NCI-H510A treated with DMSO at 0.1 percent for 48 hours (cell line): ENCODE results near the gene BLACAT1.
A peak's percentile ranks its signal among the peaks of the same experiment; 100 is the strongest.

ENCODE experiments used
- DNase-seq: peaks from one replicate; lab custom pipeline; 2025; lab: John Stamatoyannopoulos, UW

BLACAT1 gene

DNA sequence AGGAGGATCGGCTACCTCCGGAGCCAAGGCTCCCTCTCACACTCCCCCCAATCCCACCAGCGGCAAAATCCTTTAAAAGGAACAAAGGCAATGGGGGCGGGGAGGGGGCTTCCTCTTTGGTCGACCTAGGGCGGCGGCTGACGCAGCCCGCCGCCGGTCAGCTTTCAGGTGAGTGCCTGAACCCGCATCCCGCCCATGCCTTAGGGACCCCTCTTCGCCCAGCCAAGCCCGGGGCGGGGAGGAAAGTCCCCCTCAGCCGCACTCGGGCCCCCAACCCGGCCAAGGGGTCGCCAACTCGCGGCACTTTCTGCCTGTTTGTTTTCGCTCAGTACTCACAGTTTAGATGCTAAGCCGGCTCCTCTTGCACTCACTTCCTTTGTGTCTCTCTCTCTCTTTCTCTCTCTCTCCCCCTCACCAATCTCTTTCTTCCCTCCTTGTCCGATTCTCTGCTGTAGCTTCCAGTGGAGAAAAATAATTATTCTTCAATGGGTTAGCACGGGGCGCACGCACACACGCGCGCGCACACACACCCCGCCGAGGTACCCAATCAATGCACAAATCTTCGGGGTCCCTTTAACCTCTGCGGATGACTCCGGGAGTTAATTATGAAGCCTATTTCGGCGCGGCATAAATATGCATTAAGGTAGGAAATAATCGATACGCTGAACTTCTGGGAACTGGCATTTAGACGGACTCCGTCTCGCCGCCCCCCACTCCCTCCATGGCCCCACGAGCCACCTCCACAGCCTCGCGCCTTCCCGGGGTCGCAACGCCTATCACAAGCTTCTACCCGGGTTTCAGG, at the start of gene BLACAT1:
Gene BLACAT1, minus strand, starts transcription at position 465 of the 802 bp plus-strand sequence.
- DNase-seq, result peak; percentile 17

DNA sequence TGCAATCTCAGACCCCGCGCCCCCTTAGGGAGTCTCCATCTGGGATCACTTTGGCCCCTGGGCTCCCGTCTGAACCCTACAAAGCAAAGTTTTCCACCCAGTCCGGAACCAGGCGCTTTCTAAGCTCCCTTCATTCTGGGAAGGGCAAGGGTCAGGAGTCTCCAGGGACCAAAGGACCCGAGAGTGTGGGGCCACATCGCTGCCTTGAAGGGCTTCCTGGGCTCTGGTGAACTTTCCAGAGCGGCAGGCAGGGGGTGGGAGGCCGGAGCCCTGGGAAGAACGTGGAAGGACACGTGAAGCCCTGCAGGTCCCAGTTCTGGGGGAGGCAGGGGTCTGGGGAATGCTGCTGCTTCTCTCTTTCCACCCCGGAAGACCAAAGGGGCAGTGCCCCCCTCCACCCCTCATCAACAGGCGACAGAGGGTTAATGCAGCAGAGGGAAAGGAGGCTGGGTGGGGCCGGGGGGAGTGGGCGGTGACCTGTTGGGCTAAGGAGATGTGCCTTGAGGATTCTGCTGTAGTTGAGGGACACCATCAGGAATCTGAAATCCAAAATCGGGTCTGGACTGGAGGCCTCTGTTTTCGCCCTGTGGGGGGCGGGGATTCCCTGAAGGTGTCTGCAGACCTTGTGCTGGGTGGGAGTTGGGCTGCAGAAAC, 49.4 kb upstream of the BLACAT1 start:
- DNase-seq, result no peak

DNA sequence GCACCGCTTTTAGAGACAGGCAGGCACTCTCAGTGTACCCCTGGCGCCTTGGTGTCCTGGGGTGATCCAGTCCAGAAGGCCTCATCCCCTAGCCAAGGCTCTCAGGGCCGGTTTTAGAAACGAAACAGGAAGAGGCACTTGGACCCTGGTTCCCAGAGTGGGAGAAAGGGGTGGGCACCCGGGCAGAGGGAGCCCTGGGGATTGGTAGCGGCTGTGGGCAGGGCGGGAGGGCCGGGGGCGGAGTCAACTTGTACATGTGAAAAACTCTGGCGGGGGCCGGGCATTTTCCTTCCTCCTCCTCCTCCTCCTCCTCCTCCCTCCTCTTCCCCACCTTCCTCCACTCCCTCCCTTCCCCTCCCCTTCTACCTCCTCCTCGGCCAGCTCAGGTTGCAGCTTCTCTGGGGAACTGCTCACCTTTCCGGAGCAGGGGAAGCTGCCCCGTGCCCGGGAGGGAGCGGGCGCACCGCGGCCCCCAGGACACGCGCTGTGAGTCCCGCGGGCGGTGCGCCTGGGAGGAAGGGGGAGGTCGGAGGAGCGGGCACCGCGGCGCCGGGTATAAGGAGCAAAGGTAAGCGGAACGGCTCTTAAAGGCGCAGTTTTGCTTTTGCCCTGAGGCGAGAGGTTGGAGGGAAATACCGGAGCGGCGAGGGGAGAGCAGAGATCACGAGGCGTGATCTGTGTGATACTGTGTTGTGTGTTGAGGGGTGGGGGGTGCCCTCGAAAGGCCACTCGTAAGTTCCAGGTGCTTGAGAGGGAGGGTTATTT, 48.6 kb upstream of the BLACAT1 start, which contains the start of gene CDK18:
Gene CDK18, plus strand, starts transcription at position 359 of the 765 bp plus-strand sequence. CDS start 18,499 bp downstream, outside the sequence.
- peak; percentile 87 for DNase-seq

DNA sequence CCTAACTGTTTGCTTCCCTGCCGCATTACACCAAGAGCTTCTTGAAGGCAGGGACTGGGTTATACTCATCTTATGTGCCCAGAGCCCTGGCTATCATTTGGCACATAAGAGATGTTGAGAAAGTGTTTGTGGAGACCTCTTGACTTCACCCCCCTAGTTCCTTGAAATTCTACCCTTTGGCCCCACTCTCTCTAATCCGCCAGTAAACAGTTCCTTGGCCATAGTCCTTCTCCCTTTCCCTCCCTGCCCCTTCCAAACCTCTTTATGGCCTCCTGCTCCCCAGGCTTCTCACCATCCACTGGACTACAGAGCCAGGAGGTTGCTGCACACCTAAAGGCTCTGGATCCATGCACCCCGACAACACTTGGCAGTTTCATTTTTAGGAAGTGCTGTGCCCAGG, 47.1 kb upstream of the BLACAT1 start:
- no peak for DNase-seq

DNA sequence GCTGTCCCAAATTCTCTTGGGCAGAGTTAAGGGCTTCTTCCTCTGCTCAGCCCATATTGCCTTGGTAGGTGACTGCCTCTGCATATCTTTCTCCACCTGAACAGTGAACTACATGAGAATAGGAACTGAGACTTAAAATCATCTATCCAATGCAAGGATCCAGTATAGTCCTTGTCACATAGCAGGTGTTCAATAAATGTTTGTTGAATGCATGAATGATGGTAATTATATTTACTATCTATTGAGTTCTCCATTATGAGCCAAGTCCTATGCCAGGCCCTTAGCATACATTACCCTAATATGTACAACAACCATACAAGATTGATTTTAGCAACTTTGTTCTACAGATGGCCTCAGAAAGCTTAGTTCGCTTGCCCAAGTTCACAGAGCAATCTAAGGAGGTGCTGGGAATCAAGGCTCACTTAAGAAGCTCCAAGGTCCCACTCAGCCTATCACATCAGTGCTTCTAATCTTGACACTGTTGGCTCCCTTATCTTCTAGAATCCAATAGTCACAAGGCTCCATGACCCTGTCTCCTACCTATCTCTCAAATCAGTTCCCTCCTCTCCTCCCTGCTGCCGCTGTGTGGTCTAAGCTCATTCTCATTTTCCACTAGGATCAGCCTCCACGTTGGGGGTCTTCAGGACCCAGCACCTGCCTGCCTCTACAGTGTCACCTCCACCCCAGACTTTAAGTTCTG, 46.4 kb upstream of the BLACAT1 start:
- no peak for DNase-seq

DNA sequence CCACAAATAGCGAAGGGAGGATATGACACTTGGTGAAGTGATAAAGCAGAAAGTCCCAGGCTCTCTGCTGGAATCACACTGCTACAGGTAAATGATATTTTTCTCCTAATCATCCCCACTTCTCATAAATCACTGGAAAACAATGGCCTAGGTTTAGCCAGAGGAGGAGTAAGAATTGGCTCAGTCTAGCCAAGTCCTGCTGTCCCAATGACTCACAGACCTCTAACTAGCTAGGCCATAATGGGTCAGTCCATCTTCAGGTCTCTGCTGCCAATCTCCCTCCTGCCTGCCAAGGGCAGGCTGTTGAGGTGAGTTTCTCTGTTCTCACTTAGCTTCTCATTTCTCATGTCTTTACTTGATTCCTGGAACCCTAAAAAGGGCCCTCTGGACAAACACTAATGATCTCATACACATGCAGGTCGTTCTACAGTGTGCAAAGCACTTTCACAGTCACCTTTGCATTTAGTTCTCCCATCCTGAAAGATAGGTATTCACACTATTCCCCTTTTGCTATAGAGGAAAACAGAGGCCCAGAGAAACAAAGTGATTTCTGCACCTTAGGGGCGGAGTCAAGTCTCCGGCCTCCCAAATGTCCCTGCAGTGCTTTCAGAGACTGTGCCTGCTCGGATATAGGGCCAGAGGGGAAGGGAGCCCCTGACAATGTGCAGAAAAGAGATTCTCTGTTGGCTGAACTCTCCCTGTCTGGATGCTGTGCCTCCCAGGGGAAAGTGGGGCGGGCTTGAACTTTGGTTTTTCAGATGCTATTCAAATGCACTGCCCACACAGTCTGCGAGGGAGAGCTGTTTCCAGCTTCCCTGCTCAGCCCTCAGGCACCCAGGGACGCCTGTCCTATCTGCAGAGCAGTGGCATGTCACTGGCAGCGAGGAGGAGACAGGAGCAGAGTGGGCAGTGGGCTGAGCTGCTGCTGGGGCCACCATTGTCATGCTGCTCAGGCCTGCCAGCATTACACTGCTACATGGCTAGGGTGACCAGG, 44.7 kb upstream of the BLACAT1 start:
- no peak for DNase-seq

DNA sequence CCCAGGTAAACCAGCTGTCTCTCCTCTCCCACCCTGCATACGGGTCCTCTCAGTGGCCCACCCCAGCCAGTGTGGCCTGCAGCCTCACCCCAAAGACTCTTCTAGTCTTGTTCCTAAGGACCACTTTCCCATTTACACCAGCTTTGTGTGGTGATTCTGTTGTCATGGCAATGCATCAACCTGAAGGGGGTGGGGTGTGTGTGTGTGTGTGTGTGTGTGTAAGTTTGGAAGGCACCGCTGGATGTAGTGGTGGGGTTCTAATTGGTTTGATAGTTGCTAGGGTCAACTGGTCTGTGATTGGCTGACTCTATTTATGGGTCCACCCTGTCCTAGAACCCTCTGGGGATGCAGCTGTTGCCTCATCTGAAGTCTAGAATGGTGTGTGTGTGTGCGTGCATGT, 43.9 kb upstream of the BLACAT1 start:
- DNase-seq, result no peak

DNA sequence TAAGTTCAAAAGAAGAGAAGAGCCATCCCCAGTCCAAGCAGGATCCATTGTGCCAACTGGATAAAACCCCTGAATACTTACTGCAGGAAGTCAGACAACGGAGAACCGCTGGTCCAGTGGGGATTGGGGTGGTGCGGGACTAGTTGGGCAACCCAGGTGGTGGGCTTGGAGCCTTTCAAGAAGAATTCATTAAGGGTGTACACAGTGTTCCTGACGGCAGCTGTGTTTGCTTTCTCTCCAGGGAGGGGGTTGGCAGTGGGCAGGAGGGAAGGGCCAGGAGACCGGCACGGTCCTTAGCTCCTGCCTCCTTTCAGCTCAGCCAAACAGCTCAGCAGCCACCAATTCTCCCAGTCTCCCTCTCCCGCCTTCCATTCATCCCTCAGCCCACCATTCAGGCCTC, 41.5 kb upstream of the BLACAT1 start:
- DNase-seq, result peak; percentile 87

DNA sequence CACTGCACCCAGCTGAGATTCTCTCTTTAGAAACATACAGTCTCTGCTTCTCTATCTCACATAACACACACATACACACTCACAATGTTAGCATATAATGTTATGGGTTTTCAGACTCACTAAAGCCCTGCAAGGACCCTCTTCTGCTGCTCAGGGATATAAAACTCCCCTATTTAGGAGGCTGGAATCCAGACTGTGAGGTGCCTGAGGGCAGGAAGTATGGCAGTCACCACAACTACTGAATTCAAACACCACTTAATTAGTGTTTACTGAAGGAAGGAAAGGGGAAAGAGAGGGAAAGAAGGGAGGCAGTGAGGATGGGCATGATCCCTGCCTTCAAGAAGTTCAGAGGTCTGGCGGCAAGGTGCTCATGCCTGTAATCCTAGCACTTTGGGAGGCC, 40.8 kb upstream of the BLACAT1 start:
- DNase-seq, result peak; percentile 19

DNA sequence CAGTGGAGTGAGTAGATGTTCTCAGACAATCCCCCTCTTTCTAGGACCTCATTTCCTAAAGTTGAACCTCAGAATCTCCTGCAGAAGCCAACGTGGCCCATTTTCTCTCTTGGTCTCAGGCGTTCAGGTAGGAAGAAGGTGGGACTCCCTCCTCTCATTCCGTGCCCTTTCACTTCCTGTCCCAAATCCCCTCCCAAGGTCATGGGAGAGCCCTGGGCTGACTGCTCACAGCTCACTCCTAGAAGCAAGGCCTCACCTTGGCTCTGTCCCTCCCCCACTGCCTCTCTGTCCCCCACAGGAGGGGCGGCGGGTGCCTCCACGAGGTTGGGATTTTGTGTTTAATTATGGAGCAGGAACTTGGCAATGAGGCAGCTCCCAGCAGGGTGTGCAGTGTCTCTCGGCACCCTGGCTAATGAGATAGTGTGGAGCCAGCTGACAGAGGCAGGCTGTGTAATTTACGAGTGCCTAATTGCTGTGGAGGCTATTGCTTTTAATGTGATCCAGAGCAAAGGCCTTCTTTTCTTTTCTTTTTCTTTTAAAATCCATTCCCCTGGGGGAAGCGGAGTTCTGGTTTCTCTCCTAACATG, 39.5 kb upstream of the BLACAT1 start:
- DNase-seq, result peak; percentile 50

DNA sequence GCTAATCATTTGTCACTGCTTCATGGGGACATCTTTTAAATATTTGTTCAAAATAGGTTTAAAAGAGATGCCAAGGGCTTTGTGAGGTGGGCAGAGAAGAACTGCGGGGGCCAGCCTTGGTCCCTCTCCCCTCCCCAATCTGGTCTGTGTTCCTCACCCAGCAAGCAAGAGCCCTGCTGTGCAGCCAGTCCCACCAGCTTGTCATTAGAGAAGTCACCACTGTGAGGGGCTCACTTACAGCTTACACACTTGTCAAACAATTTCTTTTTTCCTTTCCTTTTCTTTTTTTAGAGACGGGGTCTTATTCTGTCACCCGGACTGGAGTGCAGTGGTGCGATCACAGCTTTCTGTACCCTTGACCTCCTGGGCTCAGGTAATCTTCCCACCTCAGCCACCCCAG, 38.3 kb upstream of the BLACAT1 start:
- DNase-seq, result no peak

DNA sequence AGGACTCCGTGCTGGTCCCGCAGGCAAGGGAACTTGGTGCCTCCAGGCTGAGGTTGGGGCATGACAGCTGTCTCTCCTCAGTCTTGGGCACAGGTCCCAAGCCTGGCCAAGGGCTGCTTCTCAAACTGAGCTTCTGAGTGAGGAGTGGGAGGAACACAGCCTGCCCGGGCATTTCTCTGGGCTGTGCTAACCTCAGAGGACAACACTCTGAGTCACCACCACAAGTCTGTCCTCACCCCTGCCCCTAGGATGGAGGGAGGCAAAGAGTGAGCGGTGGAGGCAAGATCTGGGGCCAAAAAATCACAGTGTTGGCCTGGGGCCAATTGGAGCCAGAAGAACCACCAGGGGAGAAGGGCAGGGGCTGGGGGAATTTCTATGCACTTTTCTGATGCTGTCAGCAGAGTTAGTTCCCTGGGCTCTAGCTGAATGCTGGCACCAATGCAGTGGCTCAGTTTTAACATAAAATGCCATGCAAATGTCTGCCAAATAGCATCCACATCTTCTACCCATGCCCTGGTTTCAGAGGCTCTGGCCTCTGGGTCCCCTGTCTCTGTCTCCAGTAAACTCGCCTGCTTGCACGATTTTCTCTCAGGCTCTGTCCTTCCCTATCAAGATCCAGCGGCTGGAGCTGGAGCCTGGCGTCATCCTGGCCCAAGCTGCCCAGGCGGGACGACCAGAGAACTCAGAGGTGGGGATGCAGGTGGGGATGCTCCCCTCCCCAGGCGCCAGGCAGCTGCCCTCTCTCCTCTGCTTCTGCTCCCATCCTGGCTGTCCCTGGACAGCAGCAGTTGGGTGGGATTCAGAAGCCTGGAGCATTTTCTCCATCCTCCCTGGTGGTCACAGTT, 37.6 kb upstream of the BLACAT1 start:
- DNase-seq, result no peak

DNA sequence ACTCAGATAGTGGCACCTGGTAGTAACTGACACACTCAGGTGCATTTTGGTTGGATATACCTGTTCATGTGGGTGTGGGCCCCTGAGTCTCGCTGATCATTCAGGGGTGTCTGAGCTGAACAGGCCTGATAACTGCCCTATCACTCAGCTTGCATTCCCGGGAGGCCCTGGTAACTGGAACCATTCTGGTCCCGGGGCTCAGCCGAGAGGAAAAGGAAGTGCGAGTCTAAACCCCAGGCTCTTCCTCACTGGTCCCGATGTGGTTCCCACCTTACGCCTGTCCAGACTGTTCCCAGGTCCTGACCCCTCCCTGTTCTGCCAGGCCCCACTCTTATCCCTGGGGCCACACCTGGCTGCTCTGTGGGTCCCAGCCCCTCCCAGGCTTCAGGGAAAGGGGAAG, 36.9 kb upstream of the BLACAT1 start:
- DNase-seq, result no peak

DNA sequence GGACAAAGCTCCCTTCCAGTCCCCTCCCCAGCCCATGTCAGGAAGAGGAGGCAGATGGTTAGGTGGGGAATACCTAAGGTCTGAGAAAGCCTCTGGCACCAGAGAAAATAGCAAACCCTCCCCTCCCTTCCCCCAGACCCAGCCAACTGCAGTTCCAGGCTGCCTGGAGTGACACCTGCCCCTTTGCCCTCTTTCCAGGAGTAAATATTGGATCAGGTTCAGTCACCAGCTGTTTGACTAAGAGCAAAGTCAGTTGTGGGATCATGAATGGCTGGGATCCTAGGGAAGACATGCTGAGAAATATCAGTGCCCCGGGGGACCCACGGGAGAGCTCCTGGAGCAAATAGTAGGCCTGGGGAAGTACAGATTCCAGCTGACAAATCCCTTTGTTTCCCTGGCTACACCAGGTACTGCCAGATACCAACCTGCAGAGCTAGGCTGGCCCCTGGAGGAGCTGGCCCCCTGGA, 36.4 kb upstream of the BLACAT1 start:
- no peak for DNase-seq

DNA sequence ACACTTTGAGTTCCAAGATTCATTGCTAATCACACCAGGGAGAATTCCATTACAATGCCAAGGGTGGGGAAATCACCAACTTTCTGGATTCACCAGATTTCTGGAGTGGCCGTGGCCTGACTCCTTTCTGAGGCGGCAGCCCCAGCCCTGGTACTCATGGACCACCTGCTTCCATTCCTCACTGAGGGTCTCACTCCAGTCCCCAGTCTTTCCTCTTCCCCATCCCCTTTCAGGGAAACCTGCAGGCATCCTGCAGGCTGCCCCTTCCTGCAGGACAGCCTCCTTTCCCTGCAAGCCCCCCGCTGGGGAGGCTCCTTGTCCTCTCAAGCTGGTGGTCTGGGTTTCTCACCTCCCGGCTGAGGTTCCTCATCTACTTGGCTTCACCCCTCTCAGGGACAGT, 35.9 kb upstream of the BLACAT1 start:
- DNase-seq, result no peak

DNA sequence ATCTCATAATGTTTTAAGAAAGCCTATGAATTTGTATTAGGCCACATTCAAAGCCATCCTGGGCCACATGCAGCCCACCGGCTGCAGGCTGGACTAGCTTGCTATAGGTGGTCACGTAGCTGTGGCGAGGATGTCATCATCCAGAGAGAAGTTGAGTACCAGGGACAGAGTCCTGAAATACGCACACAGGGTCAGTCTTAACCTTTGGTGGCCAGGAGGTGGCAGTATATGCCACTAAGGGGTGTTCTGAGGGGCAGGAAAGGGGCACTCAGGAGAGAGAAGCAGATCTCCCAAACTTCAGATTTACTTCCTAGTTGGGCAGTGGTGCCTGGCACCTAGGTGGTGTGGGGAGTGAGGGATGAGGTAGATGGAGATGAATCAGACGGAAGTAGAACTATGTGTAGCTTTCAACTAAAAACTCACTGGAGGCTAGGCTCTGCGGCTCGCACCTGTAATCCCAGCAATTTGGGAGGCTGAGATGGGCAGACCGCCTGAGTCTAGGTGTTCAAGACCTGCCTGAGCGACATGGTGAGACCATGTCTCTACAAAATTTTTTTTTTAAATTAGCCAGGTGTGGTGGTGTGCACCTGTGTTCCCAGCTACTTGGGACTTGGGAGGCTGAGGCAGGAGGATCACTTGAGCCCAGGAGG, 32.4 kb upstream of the BLACAT1 start:
- peak; percentile 77 for DNase-seq

DNA sequence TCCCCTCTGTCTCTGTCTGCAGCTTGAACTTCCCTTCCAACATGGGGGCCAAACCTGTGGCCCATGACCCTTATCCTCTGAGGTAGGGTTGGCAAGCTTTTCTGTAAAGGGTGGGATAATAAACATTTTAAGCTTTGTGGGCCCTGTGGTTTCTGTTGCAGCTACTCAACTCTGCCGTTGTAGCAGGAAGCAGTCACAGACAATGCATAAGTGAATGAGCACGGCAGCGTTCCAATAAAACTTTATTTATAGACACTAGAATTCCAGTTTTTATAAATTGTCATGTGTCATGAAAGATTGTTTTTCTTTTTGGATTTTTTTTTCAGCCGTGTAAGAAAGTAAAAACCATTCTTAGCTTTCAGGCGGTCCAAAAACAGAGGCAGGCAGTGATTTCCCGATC, 30.4 kb upstream of the BLACAT1 start:
- no peak for DNase-seq

DNA sequence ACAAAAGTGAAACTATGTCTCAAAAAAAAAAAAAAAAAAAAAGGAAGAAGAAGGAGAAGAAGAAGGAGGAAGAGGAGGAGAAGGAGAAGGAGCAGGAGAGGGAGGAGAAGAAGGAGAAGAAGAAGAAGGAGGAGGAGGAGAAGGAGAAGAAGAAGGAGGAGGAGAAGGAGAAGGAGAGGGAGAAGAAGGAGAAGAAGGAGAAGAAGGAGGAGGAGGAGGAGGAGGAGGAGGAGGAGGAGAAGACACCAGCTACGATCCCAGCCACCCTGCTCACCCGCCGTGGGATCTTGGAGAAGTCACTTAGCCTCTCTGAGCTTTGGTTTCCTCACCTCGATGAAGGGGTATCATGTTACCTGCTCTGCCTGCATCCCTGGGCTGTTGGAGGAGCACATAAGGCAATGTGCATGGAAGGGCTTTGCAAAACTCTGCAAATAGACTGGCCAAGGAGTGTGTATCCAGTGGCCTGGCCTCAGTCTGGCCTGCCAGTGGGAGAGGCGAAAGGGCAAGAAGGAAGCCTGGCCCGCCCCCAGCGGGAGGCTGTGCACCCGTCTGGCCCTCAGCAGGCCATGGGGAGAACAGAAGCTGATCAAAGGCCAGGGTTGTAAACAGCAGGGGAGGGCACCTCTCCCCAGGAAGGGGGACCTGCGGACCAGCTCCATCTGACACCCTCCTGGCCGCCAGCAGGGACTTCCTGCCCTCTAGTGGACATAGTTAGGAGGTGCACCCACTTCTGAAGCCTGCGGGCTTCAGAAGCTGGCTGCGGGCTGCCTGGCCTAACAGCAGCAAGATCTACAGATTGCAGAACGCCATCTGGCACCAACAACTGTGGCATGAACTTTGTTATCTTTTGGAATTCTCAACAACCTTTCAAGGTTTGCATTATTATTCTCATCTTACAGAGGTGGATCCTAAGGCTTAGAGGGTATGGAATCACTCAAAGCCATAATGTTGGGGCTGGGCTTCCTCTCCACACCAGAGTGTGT, 29.4 kb upstream of the BLACAT1 start:
- peak; percentile 93 for DNase-seq
